HS-27A (cell line): ENCODE measurements around the gene DNHD1.

Experiments
- DNase-seq: peaks from one replicate; pipeline ENCODE4 v3.0.0-alpha.2; 2012; ENCODE audit warnings: low read depth, missing footprints

Gene DNHD1, protein sequence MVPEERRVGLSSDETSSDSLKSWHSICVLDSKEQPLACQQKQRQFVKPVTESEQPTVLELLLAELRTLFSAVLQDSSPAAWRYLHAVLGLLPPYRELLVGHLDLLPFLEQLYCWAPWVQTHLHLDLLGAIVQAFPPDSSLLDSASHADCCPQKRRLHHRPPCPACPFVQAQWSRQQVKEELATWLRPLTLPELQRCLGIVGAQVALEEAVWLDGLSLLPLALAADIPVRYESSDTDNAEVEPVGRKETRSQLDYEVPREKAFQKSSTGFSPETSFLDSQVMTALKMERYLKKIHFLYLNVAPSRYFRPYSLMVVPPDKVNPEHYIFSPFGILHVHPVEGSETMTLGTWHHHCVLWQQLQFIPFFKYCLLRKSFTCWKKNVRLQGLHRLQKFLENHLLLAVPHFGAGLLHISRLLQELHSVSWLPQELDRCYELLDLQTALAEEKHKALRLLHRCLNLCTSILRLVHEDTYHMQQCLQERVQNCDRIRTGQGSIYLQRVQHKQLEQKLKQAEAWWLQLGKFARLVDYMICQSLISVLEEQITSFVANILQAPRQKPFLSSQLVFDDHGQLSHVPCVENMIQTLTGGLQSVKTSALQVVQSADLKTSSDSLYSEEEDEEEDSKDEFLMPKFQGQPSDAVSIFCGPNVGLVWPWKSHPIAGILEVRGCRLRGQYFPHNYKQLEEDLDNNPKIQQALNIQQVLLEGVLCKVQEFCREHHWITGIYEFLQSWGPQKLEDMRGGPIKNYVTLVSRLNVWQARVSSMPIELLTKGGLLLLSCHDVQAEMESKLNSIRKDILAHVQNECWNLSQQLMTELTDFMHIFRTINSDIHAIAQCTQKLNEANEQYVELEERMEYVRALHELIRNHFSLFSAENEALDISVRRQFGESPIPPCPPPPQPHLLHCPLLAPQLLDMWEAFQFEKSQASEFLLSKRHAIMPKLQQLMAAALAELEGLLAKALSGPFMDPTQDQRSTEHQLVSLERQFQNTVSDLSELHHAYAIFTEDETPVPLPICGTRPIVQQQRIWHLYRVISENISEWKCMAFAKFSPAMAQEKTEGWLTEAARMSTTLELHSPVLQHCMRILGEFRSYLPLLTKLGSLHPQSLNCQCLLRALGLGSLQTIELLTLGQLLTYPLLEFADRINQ (N-terminal part only)

DNA sequence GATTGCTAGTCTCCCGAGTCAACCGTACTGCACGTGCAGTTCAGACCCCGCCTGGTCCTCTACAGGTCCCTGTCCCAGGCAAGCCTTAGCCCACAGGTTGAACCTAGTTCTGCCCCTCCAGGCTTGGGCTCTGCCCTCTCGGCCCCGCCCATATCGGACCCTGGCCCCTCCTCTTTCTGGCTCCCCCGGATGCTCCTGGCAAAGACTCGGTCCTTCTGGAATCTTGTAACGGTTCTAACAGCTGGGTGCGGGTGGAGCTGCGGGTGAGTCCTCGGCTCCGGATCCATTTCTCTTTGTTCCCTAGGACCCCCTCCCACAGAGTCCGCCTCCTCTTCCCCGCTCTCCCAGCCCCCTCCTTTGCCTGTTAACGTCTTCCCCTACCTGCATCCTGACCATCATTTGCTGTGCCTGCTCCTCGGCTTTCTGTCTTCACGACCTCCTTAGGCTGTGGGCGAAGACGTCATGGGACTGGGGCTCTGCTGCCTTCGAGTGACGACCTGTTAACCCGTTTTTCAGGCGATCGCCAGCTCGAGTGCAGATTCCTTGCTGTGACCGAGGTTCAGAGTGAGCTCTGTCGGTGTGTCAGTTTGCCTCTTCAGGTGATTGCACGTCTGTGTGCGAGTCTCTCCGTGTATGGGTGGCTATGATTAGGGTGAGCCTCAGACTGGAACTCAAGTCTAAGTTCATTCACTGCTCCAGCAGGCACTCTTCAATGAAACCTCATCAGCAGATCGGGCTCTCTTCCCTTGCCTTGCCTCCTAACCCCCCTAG, at the start of gene DNHD1:
Gene DNHD1 (plus strand): TSS at position 212 of the 771 bp plus-strand sequence. CDS start 936 bp downstream, outside the sequence.
- DNase-seq = no peak

DNA sequence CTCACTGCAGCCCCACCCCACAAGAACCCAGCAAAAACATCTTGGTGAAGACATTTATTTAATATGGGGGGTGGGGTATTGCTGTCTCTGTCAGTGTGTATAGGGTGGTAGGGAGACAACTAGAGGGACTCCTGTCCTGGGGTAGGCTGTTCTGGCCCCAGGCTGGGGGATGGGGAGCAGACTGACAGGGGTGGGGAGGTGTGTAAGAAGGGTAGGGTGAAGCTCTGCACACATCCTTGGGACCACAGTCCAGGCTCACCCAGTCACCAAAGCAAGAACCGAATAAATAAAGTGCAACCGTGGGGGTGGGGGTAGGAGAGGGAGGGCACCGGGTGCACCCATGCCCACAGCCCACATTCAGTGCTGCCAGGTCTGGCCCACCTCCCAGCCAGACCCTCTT, 48.5 kb upstream of the DNHD1 start:
- no peak for DNase-seq

DNA sequence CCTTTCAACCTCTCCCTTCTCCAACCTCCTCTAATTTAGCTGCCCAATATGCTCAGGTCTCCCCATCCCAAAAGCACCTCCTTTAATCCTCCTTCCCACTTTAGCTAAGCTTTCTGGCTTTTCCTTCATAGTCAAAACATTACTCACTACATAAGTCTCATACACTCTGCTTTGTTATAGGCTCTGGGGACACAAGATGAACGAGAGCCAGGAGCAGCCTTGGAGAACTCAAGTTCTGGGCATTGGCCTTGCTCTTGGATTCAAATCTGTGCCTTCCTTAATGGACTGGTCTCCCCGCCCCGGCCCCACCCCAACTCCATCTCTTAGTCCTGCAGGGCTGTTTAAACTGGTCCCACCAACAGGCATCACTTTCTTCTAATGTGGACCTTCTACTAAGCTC, 44.9 kb upstream of the DNHD1 start:
- no peak for DNase-seq

DNA sequence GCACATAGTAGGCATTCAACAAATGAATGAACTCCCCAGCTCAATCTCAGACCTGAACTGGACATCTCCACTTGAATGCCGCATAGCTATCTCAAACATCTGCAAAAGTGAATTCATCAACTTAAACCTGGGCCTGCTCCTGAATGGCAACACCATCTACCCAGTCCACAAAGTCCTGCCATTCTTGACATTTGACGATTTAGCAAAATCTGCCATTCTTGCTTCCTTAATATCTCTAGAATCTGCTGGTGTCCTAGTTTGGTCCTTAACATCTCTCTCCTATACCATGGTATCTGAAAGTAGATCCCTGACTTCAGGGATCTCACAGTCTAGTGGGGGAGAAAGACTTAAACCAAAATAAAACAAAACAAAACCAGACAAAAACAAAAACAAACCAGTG, 43.9 kb upstream of the DNHD1 start:
- no peak for DNase-seq

DNA sequence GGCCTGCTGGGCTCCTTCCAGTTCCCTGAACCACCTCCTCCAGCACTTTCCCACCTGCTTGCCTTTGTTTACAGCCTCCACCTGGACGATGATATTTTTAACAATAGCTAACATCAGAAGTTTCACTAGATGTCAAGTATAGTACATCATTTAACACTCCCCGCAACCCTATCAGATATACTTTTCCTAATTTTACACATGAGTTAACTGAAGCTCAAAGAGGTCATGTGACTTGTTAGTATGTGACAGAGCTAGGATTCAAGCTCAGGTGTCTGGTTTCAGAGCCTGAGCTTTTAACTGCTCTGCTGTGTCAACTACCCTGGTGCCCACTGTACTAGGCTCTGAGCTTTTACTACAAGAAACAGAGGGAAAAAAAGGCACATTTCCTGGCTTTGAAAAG, 42.0 kb upstream of the DNHD1 start:
- DNase-seq = no peak

DNA sequence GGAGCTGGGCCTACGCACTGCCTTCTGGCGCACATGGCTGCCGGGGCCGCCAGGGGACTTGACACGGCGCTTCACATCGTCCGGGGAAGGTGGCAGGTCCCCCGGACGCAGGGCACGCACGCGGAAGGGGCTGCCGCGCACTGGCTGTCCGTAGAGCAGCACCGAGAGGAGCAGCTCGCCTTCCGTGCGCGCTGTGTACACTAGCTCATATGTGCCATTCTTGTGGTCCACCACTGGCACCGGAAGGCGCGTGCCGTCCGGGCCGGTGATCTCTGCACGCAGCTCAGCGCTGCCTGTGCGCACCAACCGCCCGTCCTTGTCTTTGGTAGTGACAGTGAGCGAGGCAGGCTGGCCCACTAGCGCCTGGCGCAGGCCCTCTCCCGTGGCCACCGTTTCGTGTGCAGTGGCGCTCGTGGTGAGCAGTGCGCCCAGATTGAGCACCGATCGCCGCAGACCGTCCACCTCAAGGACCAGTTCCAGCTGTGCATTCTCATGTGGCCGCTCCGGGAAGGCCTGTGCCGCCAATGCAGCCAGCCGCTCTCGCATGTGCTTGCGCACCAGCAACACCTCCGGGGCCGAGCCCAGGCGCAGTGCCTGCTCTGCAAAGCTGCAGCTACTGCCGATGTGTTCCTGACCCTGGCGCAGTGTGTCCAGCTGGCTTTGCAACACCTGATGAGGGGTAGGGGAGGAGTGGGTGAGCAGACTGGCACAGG, 40.6 kb upstream of the DNHD1 start:
- DNase-seq = no peak

DNA sequence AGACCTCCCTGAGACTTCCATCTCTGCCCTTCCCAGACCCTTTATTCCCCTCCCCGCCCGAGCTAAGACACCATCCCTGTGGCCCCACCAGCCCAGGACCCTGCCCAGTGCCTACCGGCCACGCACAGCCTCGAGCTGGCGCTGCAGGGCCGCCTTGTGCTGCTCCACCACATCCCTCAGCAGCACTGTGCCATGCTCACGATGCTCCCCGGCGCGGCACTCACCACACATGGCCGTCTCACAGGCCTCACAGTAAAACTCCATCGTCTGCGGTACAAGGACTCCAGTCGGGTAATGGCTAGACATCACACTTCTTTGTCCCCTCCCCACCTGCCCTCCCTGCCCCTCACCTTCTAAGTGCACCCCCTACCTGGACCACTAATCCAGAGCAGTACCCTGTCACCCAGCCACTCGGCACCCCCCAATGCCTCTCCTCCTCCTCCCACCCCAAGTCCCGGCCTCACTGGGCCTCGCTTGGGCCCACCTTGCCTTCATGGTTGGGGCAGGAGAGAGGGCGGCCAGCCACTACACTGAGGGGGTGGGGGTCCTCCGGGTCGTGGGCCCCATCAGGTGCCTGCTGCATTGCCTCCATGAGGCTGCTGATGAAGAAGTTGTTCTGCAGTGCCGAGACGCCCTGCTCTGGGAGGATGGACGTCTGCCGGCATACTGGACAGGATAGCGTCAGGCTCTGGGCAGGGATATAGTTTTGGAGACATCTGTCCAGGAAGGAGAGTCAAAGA, 39.3 kb upstream of the DNHD1 start:
- no peak for DNase-seq

DNA sequence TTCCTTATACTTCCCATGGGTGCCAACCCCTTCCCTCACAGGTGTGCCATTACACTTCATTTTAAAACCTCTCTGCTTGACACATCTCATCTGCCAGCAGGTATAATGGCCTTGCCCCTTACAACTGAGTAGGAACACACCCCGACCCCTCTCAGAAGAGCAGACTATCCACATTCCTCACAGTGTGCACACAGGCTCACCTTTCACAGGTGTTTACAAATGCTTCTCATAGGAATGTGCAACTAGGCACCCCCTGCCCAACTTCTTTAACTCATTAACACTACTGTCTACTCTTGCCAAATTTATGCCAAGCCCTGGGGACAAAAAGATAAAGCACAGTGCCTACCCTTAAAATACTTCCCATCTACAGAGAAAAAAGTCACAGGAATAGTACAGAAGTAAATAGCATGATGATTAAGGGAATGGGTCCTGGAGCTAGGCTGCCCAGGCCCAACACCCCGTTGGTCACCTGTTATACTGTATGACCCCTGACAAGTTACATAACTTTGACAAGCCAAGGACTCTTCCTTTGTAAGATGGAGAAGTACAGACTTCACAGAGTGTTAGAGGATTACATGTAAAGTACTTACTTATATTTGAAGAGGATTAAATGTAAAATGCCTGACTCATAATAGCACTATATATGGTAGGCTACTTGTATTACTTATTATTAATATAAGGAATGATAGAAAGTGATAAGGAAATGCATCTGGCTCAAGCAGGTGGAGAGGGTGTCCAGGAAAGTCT, 38.6 kb upstream of the DNHD1 start:
- DNase-seq = no peak

DNA sequence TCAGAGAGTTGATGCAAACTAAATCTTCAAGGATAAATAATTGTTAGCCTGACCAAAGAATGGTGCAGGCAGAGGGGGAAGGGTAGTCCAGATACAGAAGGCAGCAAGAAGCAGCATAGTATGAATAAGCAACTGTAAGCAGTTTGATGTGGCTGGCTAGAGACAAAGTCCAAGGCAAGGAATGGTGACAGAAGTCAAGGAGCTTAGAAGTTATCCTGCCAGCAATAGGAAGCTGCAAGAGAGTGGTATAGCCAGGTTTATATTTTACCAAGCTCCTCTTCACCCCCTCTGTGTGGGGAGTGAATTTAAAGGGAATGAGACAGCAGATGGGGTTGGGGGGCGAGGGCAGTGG, 38.0 kb upstream of the DNHD1 start:
- no peak for DNase-seq

DNA sequence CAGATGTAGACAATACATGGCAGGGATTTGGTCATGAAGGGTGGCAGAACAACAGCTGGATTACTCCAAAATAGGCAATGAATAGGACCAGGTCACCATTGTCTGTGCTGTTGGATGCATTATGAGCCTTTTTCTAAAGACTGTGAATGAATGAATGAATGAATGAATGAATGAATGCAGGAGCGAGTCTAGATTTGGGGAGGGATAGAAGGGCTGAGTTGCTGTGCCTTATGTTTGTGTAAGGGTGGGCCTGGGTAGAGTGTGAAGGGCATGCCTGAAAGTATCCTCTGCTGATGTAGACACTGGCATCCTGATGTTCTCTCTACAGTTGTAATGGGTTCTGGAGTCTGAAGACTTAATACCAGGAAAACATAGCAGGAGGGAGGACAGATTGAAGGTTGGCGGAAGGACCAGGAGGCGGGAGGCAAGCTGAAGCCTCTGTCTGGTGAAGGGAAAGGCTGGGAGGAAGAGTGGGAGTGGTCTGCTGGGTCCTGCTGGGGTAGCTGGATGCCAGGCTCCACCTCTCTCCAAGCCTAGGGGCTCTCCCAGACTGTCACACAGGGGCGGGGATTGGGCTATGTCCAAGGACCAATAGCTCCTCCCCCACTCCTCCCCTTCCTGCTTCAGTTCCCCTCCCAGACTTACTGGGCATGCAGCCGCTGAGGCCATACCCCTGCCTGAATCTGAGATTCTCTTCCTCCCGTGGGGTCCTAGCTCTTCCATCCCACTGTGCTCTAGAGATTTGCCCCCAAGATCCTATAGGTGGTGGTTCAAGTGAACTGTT, 28.2 kb upstream of the DNHD1 start:
- DNase-seq = no peak

DNA sequence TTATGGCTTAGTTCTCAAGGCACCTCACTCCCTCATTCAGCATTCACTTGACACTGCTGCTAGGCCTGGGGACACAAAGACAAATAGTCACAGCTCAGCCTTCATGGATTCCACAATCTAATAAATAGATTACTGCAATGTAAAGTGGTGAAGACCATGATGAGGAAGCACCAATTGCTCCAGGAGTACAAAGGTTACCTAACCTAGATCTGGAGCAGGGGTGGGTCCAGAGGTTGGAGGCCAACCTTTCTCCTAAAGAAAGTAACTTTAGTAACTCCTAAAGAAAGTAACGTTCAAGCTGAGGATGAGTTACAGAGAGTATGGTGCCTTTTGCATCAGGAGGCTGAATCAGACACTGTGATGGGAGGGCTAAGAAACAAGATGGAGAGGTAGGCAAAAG, 27.5 kb upstream of the DNHD1 start:
- DNase-seq = no peak

DNA sequence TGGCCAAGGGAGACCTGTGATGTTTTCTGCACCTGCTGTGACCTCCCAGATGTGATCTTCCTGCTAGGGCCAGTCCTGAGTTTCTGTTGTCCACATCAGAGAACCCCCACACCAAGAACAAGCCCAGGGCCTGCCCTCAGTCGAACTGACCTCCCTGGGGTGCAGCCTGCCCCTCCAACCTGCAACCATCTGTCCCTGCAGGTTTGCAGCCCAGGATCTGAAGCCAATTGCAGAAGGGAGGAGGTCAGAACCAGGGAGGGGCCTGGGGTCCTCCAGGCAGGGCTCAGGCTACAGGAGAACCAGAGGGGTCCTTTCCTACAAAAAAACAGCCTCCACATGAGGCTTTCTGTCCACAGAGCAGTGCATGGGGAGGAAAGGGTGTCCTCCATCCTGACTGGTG, 24.1 kb upstream of the DNHD1 start:
- no peak for DNase-seq

DNA sequence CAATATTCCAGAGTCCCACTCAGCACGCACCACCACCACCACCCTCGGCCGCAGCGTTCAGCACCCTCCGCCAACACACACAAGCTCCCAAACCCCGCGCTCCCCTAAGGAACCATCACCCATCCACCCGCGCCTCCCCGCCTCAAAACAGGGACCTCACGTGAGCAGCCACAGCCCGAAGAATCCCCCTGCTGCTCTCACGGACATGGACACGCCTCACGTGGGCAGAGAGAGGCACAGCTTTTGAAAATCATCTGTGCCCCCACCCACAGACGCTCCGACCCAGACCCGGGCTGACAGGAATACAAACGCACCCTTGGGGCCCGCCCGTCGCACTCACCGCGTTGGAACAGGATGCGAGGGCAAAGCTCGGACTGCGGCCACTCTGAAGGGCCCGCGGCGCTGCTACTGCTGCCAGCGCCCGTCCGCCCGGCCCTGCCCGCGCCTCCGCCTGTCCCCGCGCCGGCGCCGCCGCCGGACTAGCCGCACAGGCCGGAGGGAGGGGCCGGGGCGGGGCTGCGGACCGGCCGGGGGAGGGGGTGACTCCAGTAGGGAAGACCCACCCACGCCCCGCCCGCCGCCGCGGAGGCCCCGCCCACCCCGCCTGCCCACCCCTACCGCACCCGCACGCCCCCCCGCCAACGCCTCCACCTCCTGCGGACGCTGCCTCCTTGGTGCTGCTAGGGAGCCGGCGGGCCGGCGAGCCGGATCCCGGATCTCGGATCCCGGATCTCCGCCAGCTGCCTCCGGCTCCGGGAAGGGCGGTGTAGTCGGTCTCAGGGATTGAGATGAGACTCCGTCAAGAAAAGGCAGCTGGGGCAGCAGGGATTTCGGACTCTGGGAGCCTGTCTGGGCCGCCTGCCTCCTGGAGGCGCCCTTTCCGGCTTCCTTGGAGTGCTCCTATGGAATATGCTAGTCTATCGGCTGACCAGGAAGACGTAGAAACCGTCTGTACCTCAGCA, 23.3 kb upstream of the DNHD1 start, which contains the start of gene TRIM3:
Gene TRIM3 (minus strand): TSS at position 491 of the 962 bp plus-strand sequence. CDS start 8,246 bp downstream, outside the sequence.
- DNase-seq = peak; percentile 70

DNA sequence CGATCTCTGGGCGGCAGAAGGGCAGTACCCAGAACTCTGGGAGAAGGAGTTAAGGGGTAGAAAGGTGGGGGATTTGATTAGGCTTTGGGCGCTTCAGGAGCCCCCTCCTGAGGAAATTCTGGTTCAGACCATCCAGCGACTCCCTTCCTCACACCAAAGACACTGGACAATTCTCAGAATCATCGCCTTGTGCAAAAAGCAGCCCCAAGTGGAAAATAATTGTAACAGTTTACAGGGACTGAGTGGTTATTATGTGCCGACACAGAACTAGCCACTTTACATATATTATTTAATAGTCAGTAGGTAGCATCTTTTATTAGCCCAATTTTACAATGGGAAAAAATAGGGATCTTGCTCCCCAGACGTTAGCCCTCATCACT, 22.7 kb upstream of the DNHD1 start:
- peak; percentile 17 for DNase-seq

DNA sequence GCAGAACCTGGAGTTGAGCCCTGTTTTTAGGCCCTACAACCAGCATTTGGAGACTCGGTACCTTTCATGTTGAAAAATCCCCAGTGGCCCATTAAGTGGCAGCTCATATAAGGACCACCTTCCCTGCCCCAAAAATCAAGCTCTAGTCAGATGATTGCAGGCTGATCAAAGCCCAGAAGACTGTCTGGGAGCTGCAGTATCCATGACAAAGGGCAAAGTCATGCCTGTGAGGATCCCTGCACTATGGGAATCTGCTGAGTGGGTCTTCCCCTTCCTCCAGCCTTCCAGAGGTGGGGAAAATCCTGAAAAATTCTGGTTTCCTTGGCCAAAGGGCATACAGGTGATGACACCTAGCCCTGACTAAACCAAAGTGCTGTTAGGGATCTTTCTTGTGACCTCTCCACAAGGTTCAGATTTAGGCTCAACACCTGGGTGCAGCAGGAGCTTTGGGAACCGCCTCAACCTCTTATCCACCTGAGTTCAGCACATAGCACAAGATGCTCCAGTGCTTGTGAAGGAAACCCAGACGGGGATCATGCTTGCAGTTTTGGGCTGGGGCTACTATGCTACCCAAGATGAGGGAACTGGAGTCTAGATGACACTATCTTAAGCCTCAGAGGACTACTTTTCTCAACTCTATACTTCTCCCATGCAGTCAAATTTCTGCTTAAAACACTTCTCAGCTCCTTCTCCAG, 22.1 kb upstream of the DNHD1 start:
- DNase-seq = no peak

DNA sequence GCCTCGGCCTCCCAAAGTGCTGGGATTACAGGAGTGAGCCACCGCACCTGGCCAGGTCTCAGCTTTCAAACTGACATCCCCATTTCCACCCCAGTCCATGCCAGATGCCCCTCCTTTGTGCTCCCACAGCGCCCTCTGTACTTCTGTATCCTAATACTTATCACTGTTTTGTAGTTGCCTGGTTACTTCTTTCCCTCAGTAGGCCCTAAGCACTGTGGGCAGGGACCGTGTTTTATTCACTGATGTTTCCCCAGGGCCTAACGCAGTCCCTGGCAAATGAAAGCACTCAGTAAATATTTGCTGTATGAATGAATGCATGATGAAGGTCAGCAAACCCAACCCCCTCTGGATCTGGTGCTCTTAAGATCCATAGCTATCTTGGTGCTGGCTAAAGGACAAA, 21.1 kb upstream of the DNHD1 start:
- no peak for DNase-seq

DNA sequence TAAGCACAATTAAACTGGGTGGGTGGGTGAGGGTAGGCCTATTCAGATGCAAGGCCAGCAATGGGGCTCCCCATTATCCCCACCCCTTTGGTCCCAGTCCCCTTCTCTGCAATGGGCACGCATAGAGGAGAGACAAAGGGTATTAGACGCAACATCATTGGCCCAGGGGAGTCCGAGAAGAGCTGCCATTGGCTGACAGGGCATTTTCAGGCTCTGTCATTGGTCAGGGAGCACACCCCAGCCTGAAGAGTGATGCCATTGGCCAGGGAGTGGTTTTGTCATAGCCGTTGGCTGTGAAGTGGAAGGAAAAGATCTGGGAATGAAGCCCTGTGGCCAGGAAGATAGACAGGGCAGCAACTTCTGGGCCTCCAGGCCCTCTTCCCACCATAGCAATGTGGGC, 20.5 kb upstream of the DNHD1 start:
- DNase-seq = no peak
